HepG2 (cell line): ENCODE data around the gene MAN2A2. TPM values are rescaled to one million over a fixed set of nuclear protein-coding genes. Genes with fewer than 3 reads are reported as not detected.

Experiments
- ATF7-NPFF ChIP-seq: sonication (generic); formaldehyde crosslinking; IDR thresholded peaks from 2 replicates; pipeline ENCODE4 v1.8.1; 2023; ENCODE audit warnings: mild to moderate bottlenecking, low read depth, missing genetic modification reagents, moderate library complexity
- BCL6 ChIP-seq: IDR thresholded peaks from 2 replicates; pipeline ENCODE4 v1.6.1; 2016; ENCODE audit warnings: missing genetic modification reagents, missing compliant biosample characterization
- ELF4 ChIP-seq: sonication (generic); formaldehyde crosslinking; IDR thresholded peaks from 2 replicates; pipeline ENCODE4 v1.5.0; 2020; ENCODE audit warnings: missing genetic modification reagents, mild to moderate bottlenecking, moderate library complexity, borderline replicate concordance
- HNRNPK ChIP-seq: fragments of 200-400 bp; formaldehyde crosslinking; IDR thresholded peaks from 2 replicates; pipeline ENCODE4 v1.6.1; 2018; ENCODE audit warnings: low read length, low read depth, moderate library complexity, mild to moderate bottlenecking; ENCODE audit not compliant: poor library complexity, severe bottlenecking
- IKZF1 ChIP-seq: fragments of 450-650 bp; IDR thresholded peaks from 2 replicates; pipeline ENCODE4 v1.7.1; 2016
- MAX ChIP-seq: IDR thresholded peaks from 2 replicates; pipeline ENCODE4 v1.6.1; 2012; ENCODE audit warnings: inconsistent platforms
- MEIS2 ChIP-seq: sonication (generic); formaldehyde crosslinking; IDR thresholded peaks from 2 replicates; pipeline ENCODE4 v1.9.0; 2021; ENCODE audit warnings: mild to moderate bottlenecking, missing genetic modification reagents
- PHF21A ChIP-seq: sonication (generic); formaldehyde crosslinking; IDR thresholded peaks from 2 replicates; pipeline ENCODE4 v1.5.0; 2020; ENCODE audit warnings: mild to moderate bottlenecking, missing genetic modification reagents
- POLR2A ChIP-seq, 2 experiments: IDR thresholded peaks; 2 replicates each; pipeline ENCODE4 v1.6.1; 2011; ENCODE audit warnings: low read depth in 2 of 2, low read length in 2 of 2, mild to moderate bottlenecking in 1 of 2, moderate library complexity in 1 of 2; ENCODE audit not compliant: insufficient read depth in 1 of 2
- PTBP1 ChIP-seq: fragments of 200-400 bp; formaldehyde crosslinking; IDR thresholded peaks from 2 replicates; pipeline ENCODE4 v1.6.1; 2018; ENCODE audit warnings: low read length, low read depth; ENCODE audit not compliant: poor library complexity, severe bottlenecking
- RBFOX2 ChIP-seq: fragments of 200-400 bp; formaldehyde crosslinking; IDR thresholded peaks from 2 replicates; pipeline ENCODE4 v1.6.1; 2017; ENCODE audit warnings: low read depth, mild to moderate bottlenecking, low read length
- RBM39 ChIP-seq: fragments of 200-400 bp; formaldehyde crosslinking; IDR thresholded peaks from one replicate; pipeline ENCODE4 v1.6.1; 2018; ENCODE audit warnings: antibody characterized with exemption, mild to moderate bottlenecking, low read depth, low read length; ENCODE audit not compliant: poor library complexity, severe bottlenecking
- SOX5 ChIP-seq: IDR thresholded peaks from 2 replicates; pipeline ENCODE4 v1.6.1; 2016; ENCODE audit warnings: borderline replicate concordance
- ZFX ChIP-seq: sonication (generic); formaldehyde crosslinking; IDR thresholded peaks from 2 replicates; pipeline ENCODE4 v1.4.0; 2020; ENCODE audit warnings: mild to moderate bottlenecking, low read depth, missing genetic modification reagents, moderate library complexity
- ZNF207 ChIP-seq: fragments of 450-650 bp; IDR thresholded peaks from 2 replicates; pipeline ENCODE4 v1.6.1; 2016; ENCODE audit warnings: antibody characterized with exemption, borderline replicate concordance
- ZNF230 ChIP-seq: sonication (generic); formaldehyde crosslinking; IDR thresholded peaks from 2 replicates; pipeline ENCODE4 v1.4.0; 2020; ENCODE audit warnings: mild to moderate bottlenecking, missing genetic modification reagents
- ZNF292 ChIP-seq: sonication (generic); formaldehyde crosslinking; IDR thresholded peaks from 2 replicates; pipeline ENCODE4 v1.8.1; 2022; ENCODE audit warnings: mild to moderate bottlenecking, low read depth, missing genetic modification reagents, borderline replicate concordance
- ZNF329 ChIP-seq: sonication (generic); formaldehyde crosslinking; IDR thresholded peaks from 2 replicates; pipeline ENCODE4 v1.9.0; 2021; ENCODE audit warnings: low read depth, mild to moderate bottlenecking, missing genetic modification reagents
- ZNF546 ChIP-seq: sonication (generic); formaldehyde crosslinking; conservative IDR thresholded peaks from 2 replicates; pipeline ENCODE4 v1.8.1; 2023; ENCODE audit warnings: mild to moderate bottlenecking, missing genetic modification reagents
- ZNF563 ChIP-seq: sonication (generic); formaldehyde crosslinking; IDR thresholded peaks from 2 replicates; pipeline ENCODE4 v1.8.0; 2022; ENCODE audit warnings: mild to moderate bottlenecking, moderate library complexity, missing genetic modification reagents
- ZNF569 ChIP-seq: sonication (generic); formaldehyde crosslinking; IDR thresholded peaks from 2 replicates; pipeline ENCODE4 v1.5.0; 2020; ENCODE audit warnings: mild to moderate bottlenecking, missing genetic modification reagents, moderate library complexity, borderline replicate concordance
- ZNF614 ChIP-seq: IDR thresholded peaks from 2 replicates; pipeline ENCODE4 v1.6.1; 2018; ENCODE audit warnings: missing biosample characterization, missing genetic modification reagents, inconsistent platforms, borderline replicate concordance
- ZNF713 ChIP-seq: sonication (generic); formaldehyde crosslinking; IDR thresholded peaks from 2 replicates; pipeline ENCODE4 v1.4.0; 2020; ENCODE audit warnings: mild to moderate bottlenecking, missing genetic modification reagents
- ZNF891 ChIP-seq: sonication (generic); formaldehyde crosslinking; IDR thresholded peaks from 2 replicates; pipeline ENCODE4 v1.5.0; 2020; ENCODE audit warnings: mild to moderate bottlenecking, missing genetic modification reagents
- ZZZ3 ChIP-seq: sonication (generic); formaldehyde crosslinking; IDR thresholded peaks from 2 replicates; pipeline ENCODE4 v1.4.0; 2020; ENCODE audit warnings: missing genetic modification reagents, mild to moderate bottlenecking, borderline replicate concordance
- polyA plus RNA-seq, 8 experiments: library from polyadenylated mRNA; depleted of rRNA in 3 of 8; stranded (reverse) in 7 of 8; unstranded in 1 of 8; fragments of >200 nt; fragmentation: Illumina TruSeq in 4 of 8; extraction: Trizol in 4 of 8; gene quantifications; 2 replicates each; pipeline versions ENCODE4 v1.2.1 to v1.2.3, GENCODE V29; 2011 to 2016; ENCODE audit warnings: low read depth in 4 of 8, missing spikeins in 1 of 8, mixed read lengths in 1 of 8; ENCODE audit not compliant: insufficient read depth in 1 of 8
- total RNA-seq, 5 experiments: library from RNA; depleted of rRNA; stranded (reverse); fragments of >200 nt; fragmentation: Illumina TruSeq; extraction: Trizol; gene quantifications; 2 replicates each; pipeline ENCODE4 v1.2.3, GENCODE V29; 2016; ENCODE audit warnings: low read depth in 1 of 5
- TF ChIP-seq, protein P1 (sequence below): IDR thresholded peaks from 2 replicates; pipeline ENCODE4 v1.6.1; 2016; ENCODE audit warnings: missing genetic modification reagents, missing compliant biosample characterization
- TF ChIP-seq, protein P2 (sequence below): sonication (generic); formaldehyde crosslinking; IDR thresholded peaks from 2 replicates; pipeline ENCODE4 v1.4.0; 2020; ENCODE audit warnings: mild to moderate bottlenecking, missing genetic modification reagents, borderline replicate concordance

The MAN2A2 gene
- total and polyA plus RNA-seq, 2 of the 13 experiments (the other 11 are each of a cell fraction or from before 2014, with no cell fraction given), result 17.5 to 51.5 TPM

DNA sequence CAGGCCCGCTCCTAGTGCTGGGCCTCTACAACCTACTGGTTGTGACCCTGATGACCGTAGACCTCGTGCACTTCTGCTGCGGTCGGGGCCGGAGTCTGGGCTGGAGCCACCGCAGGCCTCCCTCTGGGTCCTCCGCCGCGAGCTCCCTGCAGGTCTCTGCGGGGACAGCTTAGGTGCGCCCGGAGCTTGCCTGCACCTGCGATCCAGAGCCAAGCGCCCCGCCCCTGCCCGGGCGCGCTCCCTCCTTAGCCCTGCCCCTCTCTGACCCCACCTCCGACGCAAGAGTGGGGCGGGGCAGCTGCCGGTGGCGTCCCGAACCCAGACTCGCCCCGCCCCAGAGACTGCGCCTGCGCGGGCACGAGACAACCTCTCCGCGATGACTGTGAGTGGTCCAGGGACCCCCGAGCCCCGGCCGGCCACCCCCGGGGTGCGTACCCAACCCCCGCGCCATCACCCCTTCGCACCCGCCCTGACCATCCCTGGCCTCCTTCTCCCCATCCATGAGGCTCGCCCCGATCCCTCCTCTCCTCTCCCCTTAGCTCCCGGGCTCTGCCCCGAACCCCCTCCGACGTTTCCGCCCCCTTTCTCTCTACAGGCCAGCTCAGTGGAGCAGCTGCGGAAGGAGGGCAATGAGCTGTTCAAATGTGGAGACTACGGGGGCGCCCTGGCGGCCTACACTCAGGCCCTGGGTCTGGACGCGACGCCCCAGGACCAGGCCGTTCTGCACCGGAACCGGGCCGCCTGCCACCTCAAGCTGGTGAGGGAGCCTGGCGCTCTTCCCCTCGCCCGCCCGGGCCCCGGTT lies 32.0 kb downstream of the MAN2A2 start, which contains the start of gene UNC45A (continued):
- 0 out of 2 replicates have a peak, but pooled peaks have one; percentile 43 for TF ChIP-seq ATF7-NPFF (CRISPR knock-in tag)
- TF ChIP-seq ZNF563, result peak; percentile 61; the same call in 1 of the 2 replicates
- no peak for TF ChIP-seq ELF4 (CRISPR knock-in tag)
- TF ChIP-seq, protein P1, sequence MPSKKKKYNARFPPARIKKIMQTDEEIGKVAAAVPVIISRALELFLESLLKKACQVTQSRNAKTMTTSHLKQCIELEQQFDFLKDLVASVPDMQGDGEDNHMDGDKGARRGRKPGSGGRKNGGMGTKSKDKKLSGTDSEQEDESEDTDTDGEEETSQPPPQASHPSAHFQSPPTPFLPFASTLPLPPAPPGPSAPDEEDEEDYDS (CRISPR knock-in tag), result peak; percentile 87
- peak; percentile 60 for TF ChIP-seq ZNF891
- TF ChIP-seq RBFOX2, result peak; percentile 78
- TF ChIP-seq RBM39, result peak; percentile 69
- TF ChIP-seq ZNF329 (CRISPR knock-in tag), result 0 out of 2 replicates have a peak, but pooled peaks have one; percentile 42
- TF ChIP-seq, protein P2, sequence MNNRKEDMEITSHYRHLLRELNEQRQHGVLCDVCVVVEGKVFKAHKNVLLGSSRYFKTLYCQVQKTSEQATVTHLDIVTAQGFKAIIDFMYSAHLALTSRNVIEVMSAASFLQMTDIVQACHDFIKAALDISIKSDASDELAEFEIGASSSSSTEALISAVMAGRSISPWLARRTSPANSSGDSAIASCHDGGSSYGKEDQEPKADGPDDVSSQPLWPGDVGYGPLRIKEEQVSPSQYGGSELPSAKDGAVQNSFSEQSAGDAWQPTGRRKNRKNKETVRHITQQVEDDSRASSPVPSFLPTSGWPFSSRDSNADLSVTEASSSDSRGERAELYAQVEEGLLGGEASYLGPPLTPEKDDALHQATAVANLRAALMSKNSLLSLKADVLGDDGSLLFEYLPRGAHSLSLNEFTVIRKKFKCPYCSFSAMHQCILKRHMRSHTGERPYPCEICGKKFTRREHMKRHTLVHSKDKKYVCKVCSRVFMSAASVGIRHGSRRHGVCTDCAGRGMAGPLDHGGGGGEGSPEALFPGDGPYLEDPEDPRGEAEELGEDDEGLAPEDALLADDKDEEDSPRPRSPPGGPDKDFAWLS (CRISPR knock-in tag), result no peak
- peak; percentile 50 for TF ChIP-seq PTBP1
- no peak for TF ChIP-seq IKZF1
- peak; percentile 26; the same call in 1 of the 2 replicates for TF ChIP-seq ZNF546
- TF ChIP-seq ZNF292 (CRISPR knock-in tag), result no peak
- peak; percentile 40; the same call in 1 of the 2 replicates for TF ChIP-seq ZNF230
- peak; percentile 17; the same call in 1 of the 2 replicates for TF ChIP-seq ZZZ3 (CRISPR knock-in tag)
- no peak for TF ChIP-seq ZNF569 (CRISPR knock-in tag)
- peak; percentile 81 for TF ChIP-seq ZFX (CRISPR knock-in tag)
- TF ChIP-seq HNRNPK, result peak; percentile 68
- peak; percentile 42; the same call in 1 of the 2 replicates for TF ChIP-seq ZNF614 (CRISPR knock-in tag)
- no peak for TF ChIP-seq MAX
- no peak for TF ChIP-seq ZNF207
- TF ChIP-seq PHF21A (CRISPR knock-in tag), result 0 out of 2 replicates have a peak, but pooled peaks have one; percentile 10
- peak; percentile 54 to 83 for TF ChIP-seq POLR2A (IDR thresholded peaks at IDR 0.05; ENCODE audit: insufficient read depth in 1 of 2, low read depth in 2 of 2, low read length in 2 of 2)
- TF ChIP-seq MEIS2 (CRISPR knock-in tag), result no peak; the same call in 1 of the 2 replicates
- 0 out of 2 replicates have a peak, but pooled peaks have one; percentile 6 for TF ChIP-seq BCL6 (CRISPR knock-in tag)
- no peak for TF ChIP-seq ZNF713 (CRISPR knock-in tag)
- peak; percentile 16; the same call in 1 of the 2 replicates for TF ChIP-seq SOX5
